GM23338 (cell line): ENCODE results near the gene LGALS16. TPM values are rescaled to one million over a fixed set of nuclear protein-coding genes. Genes with fewer than 3 reads are reported as not detected.

Experiments used
- ATAC-seq: fragments of 200-7000 bp; cut with Tn5 transposase; 3 replicates; pipeline ENCODE4 v1.9.1; 2020
- DNase-seq: peaks from one replicate; pipeline ENCODE4 v3.0.0-alpha.2; 2015; ENCODE audit warnings: low spot score
- H2AFZ ChIP-seq: fragments of 200-600 bp; sonication (generic); 2 replicates; pipeline ENCODE4 v1.8.0; 2016; ENCODE audit warnings: antibody characterized with exemption, mild to moderate bottlenecking, moderate library complexity
- H3F3A ChIP-seq: fragments of 200-600 bp; sonication (generic); replicated peaks from 2 replicates; pipeline ENCODE4 v1.8.0; 2017; ENCODE audit warnings: antibody characterized with exemption, mixed run types, low read depth
- H3K27ac ChIP-seq: fragments of 200-600 bp; sonication (generic); 2 replicates; pipeline ENCODE4 v1.6.1; 2016; ENCODE audit warnings: low read depth
- H3K27me3 ChIP-seq: fragments of 200-600 bp; sonication (generic); 2 replicates; pipeline ENCODE4 v1.8.0; 2016; ENCODE audit warnings: mild to moderate bottlenecking, mixed run types, moderate library complexity; ENCODE audit not compliant: insufficient read depth
- H3K36me3 ChIP-seq: fragments of 200-600 bp; sonication (generic); 2 replicates; pipeline ENCODE4 v1.8.0; 2016; ENCODE audit warnings: mild to moderate bottlenecking; ENCODE audit not compliant: insufficient read depth
- H3K4me1 ChIP-seq: fragments of 200-600 bp; sonication (generic); 2 replicates; pipeline ENCODE4 v1.8.0; 2016; ENCODE audit warnings: mild to moderate bottlenecking, moderate library complexity; ENCODE audit not compliant: insufficient read depth
- H3K4me2 ChIP-seq: fragments of 200-600 bp; sonication (generic); 2 replicates; pipeline ENCODE4 v1.7.1; 2017; ENCODE audit warnings: mixed run types
- H3K4me3 ChIP-seq: fragments of 200-600 bp; sonication (generic); 2 replicates; pipeline ENCODE4 v1.6.1; 2016; ENCODE audit warnings: mixed run types
- H3K79me2 ChIP-seq: fragments of 200-600 bp; sonication (generic); replicated peaks from 2 replicates; pipeline ENCODE4 v1.8.0; 2017; ENCODE audit warnings: mild to moderate bottlenecking; ENCODE audit not compliant: insufficient read depth
- H3K9me2 ChIP-seq: fragments of 200-600 bp; sonication (generic); 2 replicates; pipeline ENCODE4 v1.8.0; 2017; ENCODE audit not compliant: insufficient read depth
- H4K20me1 ChIP-seq: fragments of 200-600 bp; sonication (generic); replicated peaks from 2 replicates; pipeline ENCODE4 v1.8.0; 2017; ENCODE audit warnings: mild to moderate bottlenecking; ENCODE audit not compliant: insufficient read depth
- H3K27ac Mint-ChIP-seq: 2 replicates; pipeline ENCODE4 v1.8.0; 2020; ENCODE audit warnings: inconsistent platforms, mild to moderate bottlenecking, moderate library complexity, mixed read lengths
- H3K27me3 Mint-ChIP-seq: 3 replicates; pipeline ENCODE4 v1.8.0; 2022; ENCODE audit warnings: low read depth, mild to moderate bottlenecking, moderate library complexity, mixed read lengths, inconsistent platforms; ENCODE audit not compliant: insufficient read depth, poor library complexity
- H3K36me3 Mint-ChIP-seq: 3 replicates; pipeline ENCODE4 v1.8.0; 2021; ENCODE audit warnings: low read depth, mild to moderate bottlenecking, inconsistent platforms, moderate library complexity, mixed read lengths
- H3K4me1 Mint-ChIP-seq: 3 replicates; pipeline ENCODE4 v1.8.0; 2020; ENCODE audit warnings: mild to moderate bottlenecking, inconsistent platforms, mixed read lengths
- H3K4me3 Mint-ChIP-seq: 3 replicates; pipeline ENCODE4 v1.8.0; 2021; ENCODE audit warnings: moderate library complexity, mild to moderate bottlenecking, inconsistent platforms, mixed read lengths
- H3K9me3 Mint-ChIP-seq: 3 replicates; pipeline ENCODE4 v1.8.0; 2020; ENCODE audit warnings: moderate library complexity, mild to moderate bottlenecking, inconsistent platforms, mixed read lengths
- CREB1 ChIP-seq: fragments of 250-450 bp; sonication (Bioruptor Pico); IDR thresholded peaks from 2 replicates; pipeline ENCODE4 v1.5.0; 2020; ENCODE audit warnings: low read depth, mild to moderate bottlenecking, moderate library complexity
- CTCF ChIP-seq, 2 experiments: fragments of 200-600 bp in 1 of 2; sonication (generic) in 1 of 2; conservative IDR thresholded peaks; 2 replicates each; pipeline versions ENCODE4 v1.5.1 to v1.6.1; 2016 to 2017; ENCODE audit warnings: antibody characterized with exemption in 2 of 2, low read depth in 2 of 2, mild to moderate bottlenecking in 2 of 2, moderate library complexity in 1 of 2
- ETS1 ChIP-seq: IDR thresholded peaks from 2 replicates; pipeline ENCODE4 v1.6.1; 2016; ENCODE audit warnings: antibody characterized with exemption
- EZH2 ChIP-seq: fragments of 200-600 bp; sonication (generic); IDR thresholded peaks from one replicate; pipeline ENCODE4 v1.8.0; 2017; ENCODE audit warnings: antibody characterized with exemption, mild to moderate bottlenecking, low read depth; ENCODE audit not compliant: unreplicated experiment
- EZH2phosphoT487 ChIP-seq: fragments of 200-600 bp; sonication (generic); IDR thresholded peaks from one replicate; pipeline ENCODE4 v1.8.1; 2018; ENCODE audit warnings: antibody characterized with exemption; ENCODE audit not compliant: unreplicated experiment
- JUNB ChIP-seq: IDR thresholded peaks from one replicate; pipeline ENCODE4 v1.6.1; 2016; ENCODE audit warnings: antibody characterized with exemption; ENCODE audit not compliant: unreplicated experiment
- NANOG ChIP-seq: IDR thresholded peaks from 2 replicates; pipeline ENCODE4 v1.6.1; 2016; ENCODE audit warnings: antibody characterized with exemption, borderline replicate concordance
- POLR2AphosphoS5 ChIP-seq: IDR thresholded peaks from 2 replicates; pipeline ENCODE4 v1.6.1; 2016; ENCODE audit warnings: antibody characterized with exemption, low read depth
- REST ChIP-seq: IDR thresholded peaks from one replicate; pipeline ENCODE4 v1.6.1; 2018; ENCODE audit warnings: antibody characterized with exemption; ENCODE audit not compliant: unreplicated experiment
- STAT1 ChIP-seq: IDR thresholded peaks from one replicate; pipeline ENCODE4 v1.6.1; 2016; ENCODE audit warnings: antibody characterized with exemption; ENCODE audit not compliant: unreplicated experiment
- ZNF114 ChIP-seq: fragments of 250-450 bp; sonication (Bioruptor Pico); IDR thresholded peaks from 2 replicates; pipeline ENCODE4 v1.5.0; 2020; ENCODE audit warnings: mild to moderate bottlenecking, moderate library complexity
- ZNF331 ChIP-seq: fragments of 250-450 bp; sonication (Bioruptor Pico); IDR thresholded peaks from 2 replicates; pipeline ENCODE4 v1.5.0; 2020; ENCODE audit warnings: low read depth, mild to moderate bottlenecking, moderate library complexity
- ZNF462 ChIP-seq: fragments of 250-450 bp; sonication (Bioruptor Pico); IDR thresholded peaks from 2 replicates; pipeline ENCODE4 v1.5.0; 2020; ENCODE audit warnings: mild to moderate bottlenecking, moderate library complexity
- polyA plus RNA-seq: library from polyadenylated mRNA; unstranded; fragments of >200 nt; fragmentation: Nextera tagmentation; extraction: Ambion mirVana; gene quantifications from 2 replicates; pipeline ENCODE4 v1.2.1, GENCODE V29; 2016
- total RNA-seq: library from RNA; depleted of rRNA; stranded (reverse); fragments of >200 nt; shearing (Covaris generic); gene quantifications from 2 replicates; pipeline ENCODE4 v1.2.3, GENCODE V29; 2014

The LGALS16 gene
- total and polyA plus RNA-seq, 2 experiments from 2014 or later, result not detected

- H3K27ac Mint-ChIP-seq, result no peak overlapping the region
- Histone ChIP-seq H3K79me2 (no peaks in the 10 kb centered on the region), H3K4me1 (no peaks in the 10 kb centered on the region), H3K27me3 (no peaks in the 10 kb centered on the region), H3K4me2 (no peak overlapping the region), H3K27ac (no peak overlapping the region), H4K20me1 (no peaks in the 10 kb centered on the region; the same call in 1 of the 2 replicates), H3K4me3 (no peak overlapping the region), H3K36me3 (no peaks in the 10 kb centered on the region), H3F3A (no peaks in the 10 kb centered on the region), H3K9me2 (no peaks in the 10 kb centered on the region), H2AFZ (no peak overlapping the region)
- no peak for TF ChIP-seq NANOG
- TF ChIP-seq EZH2phosphoT487, result no peak
- no peak for TF ChIP-seq ZNF114
- no peak for TF ChIP-seq POLR2AphosphoS5
- TF ChIP-seq ZNF462 (CRISPR knock-in tag), result no peak
- no peak for TF ChIP-seq STAT1
- no peak for TF ChIP-seq REST
- no peak for TF ChIP-seq CREB1 (CRISPR knock-in tag)
- TF ChIP-seq JUNB, result no peak
- TF ChIP-seq ETS1, result no peak
- no peak for TF ChIP-seq EZH2
- no peak for TF ChIP-seq CTCF (conservative IDR thresholded peaks at IDR 0.05; ENCODE audit: low read depth in 2 of 2)
- TF ChIP-seq ZNF331 (CRISPR knock-in tag), result no peak
- peaks cover 13% of the 10 kb centered on the region for H3K27me3 Mint-ChIP-seq
- no peaks in the 10 kb centered on the region for H3K4me1 Mint-ChIP-seq
- H3K4me3 Mint-ChIP-seq, result no peak overlapping the region
- ATAC-seq, result no peak
- no peaks in the 10 kb centered on the region for H3K36me3 Mint-ChIP-seq
- no peaks in the 10 kb centered on the region for H3K9me3 Mint-ChIP-seq
- DNase-seq, result no peak
Observed at GRCh38 chr19:39643591-39643990, 12.1 kb upstream of the LGALS16 start.
